ENCODE results near the gene NRXN3.

- TF ChIP-seq EZH2phosphoT487 (IDR thresholded peaks at IDR 0.05; ENCODE audit: insufficient read depth, low read depth), result no peak
- TF ChIP-seq EZH2 (IDR thresholded peaks at IDR 0.05; ENCODE audit: insufficient read depth, poor library complexity, severe bottlenecking), result no peak
Measured at GRCh38 chr14:78798757-78799156, 628.6 kb downstream of the NRXN3 start.
